ENCODE measurements around the gene INTS2.

DNA sequence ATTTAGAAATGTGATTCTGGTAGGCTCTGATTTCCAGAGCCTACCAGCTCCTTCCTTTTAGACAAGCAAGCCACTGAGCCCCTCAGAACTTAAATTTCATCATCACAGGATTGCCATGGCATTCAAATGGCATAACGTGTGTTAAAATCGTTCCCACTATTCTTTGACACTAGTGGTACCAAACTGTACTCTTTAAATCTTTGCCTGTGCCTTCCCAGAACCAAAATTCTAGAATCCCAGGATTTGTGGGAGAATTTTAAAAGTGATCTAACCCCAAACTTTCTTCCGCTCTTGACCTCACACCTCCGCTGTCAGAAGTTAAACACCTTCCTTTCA lies 287 bp upstream of the INTS2 start:
- TF ChIP-seq, protein P1, sequence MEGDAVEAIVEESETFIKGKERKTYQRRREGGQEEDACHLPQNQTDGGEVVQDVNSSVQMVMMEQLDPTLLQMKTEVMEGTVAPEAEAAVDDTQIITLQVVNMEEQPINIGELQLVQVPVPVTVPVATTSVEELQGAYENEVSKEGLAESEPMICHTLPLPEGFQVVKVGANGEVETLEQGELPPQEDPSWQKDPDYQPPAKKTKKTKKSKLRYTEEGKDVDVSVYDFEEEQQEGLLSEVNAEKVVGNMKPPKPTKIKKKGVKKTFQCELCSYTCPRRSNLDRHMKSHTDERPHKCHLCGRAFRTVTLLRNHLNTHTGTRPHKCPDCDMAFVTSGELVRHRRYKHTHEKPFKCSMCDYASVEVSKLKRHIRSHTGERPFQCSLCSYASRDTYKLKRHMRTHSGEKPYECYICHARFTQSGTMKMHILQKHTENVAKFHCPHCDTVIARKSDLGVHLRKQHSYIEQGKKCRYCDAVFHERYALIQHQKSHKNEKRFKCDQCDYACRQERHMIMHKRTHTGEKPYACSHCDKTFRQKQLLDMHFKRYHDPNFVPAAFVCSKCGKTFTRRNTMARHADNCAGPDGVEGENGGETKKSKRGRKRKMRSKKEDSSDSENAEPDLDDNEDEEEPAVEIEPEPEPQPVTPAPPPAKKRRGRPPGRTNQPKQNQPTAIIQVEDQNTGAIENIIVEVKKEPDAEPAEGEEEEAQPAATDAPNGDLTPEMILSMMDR (IDR thresholded peaks at IDR 0.05), result peak in 1 of 6 experiments; percentile 5
- no peak for TF ChIP-seq POLR2A (IDR thresholded peaks at IDR 0.05)

All from Peyer's patch (tissue), 4 donors.